ENCODE results near the gene SLC28A1.

Gene SLC28A1

DNA sequence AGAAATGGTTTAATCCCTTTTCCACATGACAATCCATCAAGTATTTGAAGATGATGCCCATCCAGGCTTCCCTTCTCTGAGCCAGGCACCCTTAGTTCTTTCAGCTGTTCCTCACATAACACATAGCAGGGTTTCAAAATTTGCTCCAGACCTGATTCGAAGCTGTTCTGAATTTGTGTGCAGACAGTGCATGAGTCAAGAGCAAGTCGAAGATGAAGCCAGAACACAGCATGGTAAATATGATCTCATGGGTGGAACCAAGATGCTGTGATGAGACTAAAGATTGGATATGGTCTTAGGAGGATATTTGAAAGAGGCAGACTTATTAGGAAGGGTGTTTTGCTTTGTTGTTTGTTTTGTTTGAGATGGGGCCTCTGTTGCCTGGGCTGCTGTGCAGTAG lies 64.6 kb downstream of the SLC28A1 start:
- TF ChIP-seq, protein P1, sequence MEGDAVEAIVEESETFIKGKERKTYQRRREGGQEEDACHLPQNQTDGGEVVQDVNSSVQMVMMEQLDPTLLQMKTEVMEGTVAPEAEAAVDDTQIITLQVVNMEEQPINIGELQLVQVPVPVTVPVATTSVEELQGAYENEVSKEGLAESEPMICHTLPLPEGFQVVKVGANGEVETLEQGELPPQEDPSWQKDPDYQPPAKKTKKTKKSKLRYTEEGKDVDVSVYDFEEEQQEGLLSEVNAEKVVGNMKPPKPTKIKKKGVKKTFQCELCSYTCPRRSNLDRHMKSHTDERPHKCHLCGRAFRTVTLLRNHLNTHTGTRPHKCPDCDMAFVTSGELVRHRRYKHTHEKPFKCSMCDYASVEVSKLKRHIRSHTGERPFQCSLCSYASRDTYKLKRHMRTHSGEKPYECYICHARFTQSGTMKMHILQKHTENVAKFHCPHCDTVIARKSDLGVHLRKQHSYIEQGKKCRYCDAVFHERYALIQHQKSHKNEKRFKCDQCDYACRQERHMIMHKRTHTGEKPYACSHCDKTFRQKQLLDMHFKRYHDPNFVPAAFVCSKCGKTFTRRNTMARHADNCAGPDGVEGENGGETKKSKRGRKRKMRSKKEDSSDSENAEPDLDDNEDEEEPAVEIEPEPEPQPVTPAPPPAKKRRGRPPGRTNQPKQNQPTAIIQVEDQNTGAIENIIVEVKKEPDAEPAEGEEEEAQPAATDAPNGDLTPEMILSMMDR (IDR thresholded peaks at IDR 0.05; ENCODE audit: insufficient read depth, low read length, poor library complexity, severe bottlenecking), result no peak
- TF ChIP-seq EZH2phosphoT487 (conservative IDR thresholded peaks at IDR 0.05; ENCODE audit: low read length), result no peak
- Histone ChIP-seq H3K9me3 (ENCODE audit: insufficient read depth, low read length) (no peaks in the 10 kb centered on the region), H3K27ac (ENCODE audit: low read depth, low read length) (no peak overlapping the region), H3K9ac (ENCODE audit: low read length) (no peak overlapping the region), H2AFZ (ENCODE audit: low read depth, low read length, severe bottlenecking) (no peak overlapping the region), H3K4me3 (ENCODE audit: insufficient read depth, low read length, poor library complexity, severe bottlenecking) (no peak overlapping the region), H3K79me2 (ENCODE audit: insufficient read depth, low read length) (no peaks in the 10 kb centered on the region), H3K36me3 (ENCODE audit: low read length) (no peaks in the 10 kb centered on the region), H3K27me3 (ENCODE audit: low read length) (no peaks in the 10 kb centered on the region), H4K20me1 (ENCODE audit: low read depth, low read length) (no peaks in the 10 kb centered on the region), H3K4me2 (ENCODE audit: low read depth, low read length, poor library complexity, severe bottlenecking) (no peak overlapping the region), H3K9me2 (replicated peaks; ENCODE audit: insufficient read depth, low read length) (no peaks in the 10 kb centered on the region), H3F3A (ENCODE audit: insufficient read depth) (no peaks in the 10 kb centered on the region)

DNA sequence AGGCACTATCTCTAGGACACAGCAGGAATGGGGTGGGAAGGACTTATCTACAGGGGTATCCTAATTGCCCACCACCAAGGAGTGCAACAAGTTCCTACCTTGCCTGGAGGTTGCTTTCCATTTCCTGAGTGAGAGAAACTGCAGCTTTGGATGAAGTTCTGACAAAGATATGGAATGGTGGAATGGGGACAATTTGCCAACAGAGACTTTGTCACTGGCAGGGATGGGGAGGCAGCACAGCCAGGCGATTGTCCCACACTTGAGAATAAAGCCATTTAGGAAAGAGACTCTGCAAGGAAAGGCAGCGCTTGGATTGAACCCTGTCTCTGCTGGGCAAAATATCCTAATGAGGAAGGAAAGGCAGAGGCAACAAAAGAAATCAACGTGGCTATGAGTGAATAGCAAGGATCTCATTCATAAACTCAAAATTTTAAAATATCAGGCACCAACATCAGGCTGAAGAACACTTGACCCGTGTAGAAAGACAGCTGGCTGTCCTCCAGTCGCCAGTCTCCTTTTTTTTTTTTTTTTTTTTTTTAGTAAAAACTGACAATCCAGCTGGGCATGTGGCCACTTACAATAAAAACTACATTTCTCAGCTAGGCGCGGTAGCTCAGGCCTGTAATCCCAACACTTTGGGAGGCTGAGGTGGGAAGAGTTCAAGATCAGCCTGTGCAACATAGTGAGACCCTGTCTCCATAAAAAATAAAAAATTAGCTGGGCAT lies 65.5 kb downstream of the SLC28A1 start:
- Histone ChIP-seq H3K4me2 (ENCODE audit: low read depth, low read length, poor library complexity, severe bottlenecking) (no peak overlapping the region), H2AFZ (ENCODE audit: low read depth, low read length, severe bottlenecking) (no peak overlapping the region), H4K20me1 (ENCODE audit: low read depth, low read length) (no peaks in the 10 kb centered on the region), H3F3A (ENCODE audit: insufficient read depth) (no peaks in the 10 kb centered on the region), H3K27me3 (ENCODE audit: low read length) (no peaks in the 10 kb centered on the region), H3K9me3 (ENCODE audit: insufficient read depth, low read length) (no peaks in the 10 kb centered on the region), H3K27ac (ENCODE audit: low read depth, low read length) (no peak overlapping the region), H3K9me2 (replicated peaks; ENCODE audit: insufficient read depth, low read length) (no peaks in the 10 kb centered on the region), H3K4me3 (ENCODE audit: insufficient read depth, low read length, poor library complexity, severe bottlenecking) (no peak overlapping the region), H3K36me3 (ENCODE audit: low read length) (no peaks in the 10 kb centered on the region), H3K79me2 (ENCODE audit: insufficient read depth, low read length) (no peaks in the 10 kb centered on the region), H3K9ac (ENCODE audit: low read length) (no peak overlapping the region)
- TF ChIP-seq, protein P1 (IDR thresholded peaks at IDR 0.05; ENCODE audit: insufficient read depth, low read length, poor library complexity, severe bottlenecking), result no peak
- TF ChIP-seq EZH2phosphoT487 (conservative IDR thresholded peaks at IDR 0.05; ENCODE audit: low read length), result no peak

DNA sequence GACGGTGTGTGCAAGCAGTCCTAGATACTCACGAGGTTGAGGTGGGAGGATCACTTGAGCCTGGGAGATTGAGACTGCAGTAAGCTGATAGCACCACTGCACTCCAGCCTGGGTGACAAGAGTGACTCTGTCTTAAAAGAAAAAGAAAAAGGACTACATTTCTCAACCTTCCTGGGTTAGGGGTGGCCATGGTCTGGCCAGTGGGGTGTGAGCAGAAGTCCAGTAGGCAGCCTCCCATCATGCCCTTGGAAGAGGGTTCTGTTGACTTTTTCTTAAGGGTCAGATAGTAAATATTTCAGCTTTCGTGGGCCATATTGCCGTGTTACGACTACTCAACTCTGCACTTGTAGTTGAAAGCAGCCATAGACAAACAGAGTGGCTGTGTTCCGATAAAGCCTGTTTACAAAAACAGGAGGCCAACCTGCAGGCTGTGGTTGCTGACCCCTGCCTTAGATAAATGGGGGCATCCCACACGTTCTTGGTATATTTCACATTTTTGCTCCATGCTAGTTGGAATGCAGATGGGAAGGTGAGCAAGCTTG lies 66.2 kb downstream of the SLC28A1 start:
- H3F3A ChIP-seq (ENCODE audit: insufficient read depth), result no peaks in the 10 kb centered on the region
- H3K9me3 ChIP-seq (ENCODE audit: insufficient read depth, low read length), result no peaks in the 10 kb centered on the region
- H3K36me3 ChIP-seq (ENCODE audit: low read length), result no peaks in the 10 kb centered on the region
- H3K27me3 ChIP-seq (ENCODE audit: low read length), result no peaks in the 10 kb centered on the region
- H3K4me2 ChIP-seq (ENCODE audit: low read depth, low read length, poor library complexity, severe bottlenecking), result no peak overlapping the region
- no peaks in the 10 kb centered on the region for H3K9me2 ChIP-seq (replicated peaks; ENCODE audit: insufficient read depth, low read length)
- H3K4me3 ChIP-seq (ENCODE audit: insufficient read depth, low read length, poor library complexity, severe bottlenecking), result no peak overlapping the region
- H4K20me1 ChIP-seq (ENCODE audit: low read depth, low read length), result no peaks in the 10 kb centered on the region
- TF ChIP-seq, protein P1 (IDR thresholded peaks at IDR 0.05; ENCODE audit: insufficient read depth, low read length, poor library complexity, severe bottlenecking), result no peak
- no peak for TF ChIP-seq EZH2phosphoT487 (conservative IDR thresholded peaks at IDR 0.05; ENCODE audit: low read length)
- no peak overlapping the region for H3K27ac ChIP-seq (ENCODE audit: low read depth, low read length)
- H3K9ac ChIP-seq (ENCODE audit: low read length), result no peak overlapping the region
- H2AFZ ChIP-seq (ENCODE audit: low read depth, low read length, severe bottlenecking), result no peak overlapping the region
- no peaks in the 10 kb centered on the region for H3K79me2 ChIP-seq (ENCODE audit: insufficient read depth, low read length)

Measured in SU-DHL-6 (cell line).